GM10248 (cell line): ENCODE results near the gene SMARCB1.

Experiments
- CTCF ChIA-PET: fragments of 300-600 bp; sonication (Branson Sonifier 250); formaldehyde crosslinking; extraction: SDS; loops from one replicate; lab custom pipeline; 2021; ENCODE audit warnings: antibody characterized with exemption; lab: Yijun Ruan, JAX
- POLR2A ChIA-PET: fragments of 350-650 bp; sonication (Branson Sonifier 250); formaldehyde crosslinking; extraction: SDS; loops from one replicate; lab custom pipeline; 2020; ENCODE audit warnings: antibody characterized with exemption; lab: Yijun Ruan, JAX
- DNase-seq: peaks from one replicate; pipeline ENCODE4 v3.0.0; 2012; ENCODE audit errors: extremely low spot score
- TF ChIP-seq, protein P1 (sequence below): IDR thresholded peaks from 2 replicates; pipeline ENCODE4 v1.5.1; 2012; ENCODE audit warnings: mild to moderate bottlenecking, low read depth; ENCODE audit errors: extremely low read depth, missing control alignments, control extremely low read depth

SMARCB1 gene

DNA sequence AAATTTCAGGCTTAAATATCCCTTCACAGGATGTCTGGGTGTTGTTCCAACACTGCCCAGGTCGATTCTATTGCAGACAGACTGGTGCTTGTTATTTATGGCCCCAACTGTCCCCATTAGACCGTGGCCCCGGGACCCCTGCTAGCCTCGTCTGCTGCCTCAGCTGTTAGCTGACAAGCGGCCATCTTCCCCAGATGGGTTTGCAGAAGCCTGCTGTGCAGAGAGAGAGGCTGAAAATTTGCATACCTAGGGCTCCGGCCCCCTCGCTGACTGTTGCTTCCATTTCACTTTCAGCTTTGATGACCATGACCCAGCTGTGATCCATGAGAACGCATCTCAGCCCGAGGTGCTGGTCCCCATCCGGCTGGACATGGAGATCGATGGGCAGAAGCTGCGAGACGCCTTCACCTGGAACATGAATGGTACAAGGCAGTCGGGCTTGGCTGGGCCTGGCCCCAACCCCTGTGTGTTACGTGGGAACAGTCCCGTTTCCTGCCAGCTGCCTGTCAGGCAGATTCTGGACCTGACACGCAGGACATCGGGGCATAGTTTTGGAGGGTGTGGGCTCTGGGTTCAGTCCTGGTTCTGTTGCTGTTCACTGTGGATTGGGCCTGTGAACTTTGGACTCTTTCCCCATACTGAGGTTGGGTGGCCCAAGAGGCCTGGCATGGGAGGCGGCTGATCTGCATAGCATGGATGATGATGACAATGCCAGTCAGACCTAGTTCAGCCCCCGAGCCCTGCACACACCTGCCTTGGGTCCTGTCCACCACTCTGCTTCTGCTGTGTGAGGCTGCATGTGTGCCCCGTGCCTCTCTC lies 16.4 kb downstream of the SMARCB1 start:
- TF ChIP-seq, protein P1, sequence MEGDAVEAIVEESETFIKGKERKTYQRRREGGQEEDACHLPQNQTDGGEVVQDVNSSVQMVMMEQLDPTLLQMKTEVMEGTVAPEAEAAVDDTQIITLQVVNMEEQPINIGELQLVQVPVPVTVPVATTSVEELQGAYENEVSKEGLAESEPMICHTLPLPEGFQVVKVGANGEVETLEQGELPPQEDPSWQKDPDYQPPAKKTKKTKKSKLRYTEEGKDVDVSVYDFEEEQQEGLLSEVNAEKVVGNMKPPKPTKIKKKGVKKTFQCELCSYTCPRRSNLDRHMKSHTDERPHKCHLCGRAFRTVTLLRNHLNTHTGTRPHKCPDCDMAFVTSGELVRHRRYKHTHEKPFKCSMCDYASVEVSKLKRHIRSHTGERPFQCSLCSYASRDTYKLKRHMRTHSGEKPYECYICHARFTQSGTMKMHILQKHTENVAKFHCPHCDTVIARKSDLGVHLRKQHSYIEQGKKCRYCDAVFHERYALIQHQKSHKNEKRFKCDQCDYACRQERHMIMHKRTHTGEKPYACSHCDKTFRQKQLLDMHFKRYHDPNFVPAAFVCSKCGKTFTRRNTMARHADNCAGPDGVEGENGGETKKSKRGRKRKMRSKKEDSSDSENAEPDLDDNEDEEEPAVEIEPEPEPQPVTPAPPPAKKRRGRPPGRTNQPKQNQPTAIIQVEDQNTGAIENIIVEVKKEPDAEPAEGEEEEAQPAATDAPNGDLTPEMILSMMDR, result no peak
- ChIA-PET POLR2A (interaction anchor here (0.5 to 0.9 kb wide), 2 partner anchors 16 to 790 kb away, joined by 3 to 4 read pairs; no protein-coding TSS in a partner anchor), CTCF (interaction anchor here (0.9 to 3.2 kb wide), 3 partner anchors 18 to 46 kb away, joined by 3 to 9 read pairs (median 3); no protein-coding TSS in a partner anchor)
- DNase-seq, result peak; percentile 58

DNA sequence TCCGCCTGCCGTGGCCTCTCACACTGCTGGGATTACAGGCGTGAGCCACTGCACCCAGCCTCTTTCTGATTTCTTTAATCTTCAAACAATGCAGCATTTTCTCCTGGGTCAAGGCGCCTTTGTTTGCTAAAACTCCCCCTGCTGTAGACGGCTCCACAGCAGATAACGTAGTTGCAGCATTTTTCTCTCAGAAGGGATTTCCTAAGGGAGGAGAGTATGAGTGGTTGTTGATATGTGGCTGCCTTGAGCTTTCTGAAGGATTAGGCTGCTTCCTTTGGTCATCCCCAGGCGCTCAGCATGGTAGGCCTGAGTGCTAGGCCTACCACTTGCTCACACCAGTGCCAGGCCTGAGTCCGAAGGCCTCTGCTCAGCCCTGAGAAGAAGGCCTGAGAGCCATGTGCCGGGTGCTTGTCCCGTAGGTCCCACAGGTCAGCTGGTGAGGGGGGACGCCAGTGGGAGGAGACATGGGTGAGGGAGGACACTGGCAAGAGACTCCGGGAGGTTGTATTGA lies 18.1 kb downstream of the SMARCB1 start:
- DNase-seq, result no peak
- TF ChIP-seq, protein P1, result no peak
- ChIA-PET POLR2A (no interaction called here), CTCF (interaction anchor here (1.2 to 3.2 kb wide), 6 partner anchors 8 to 47 kb away, joined by 3 to 9 read pairs (median 4); no protein-coding TSS in a partner anchor)

DNA sequence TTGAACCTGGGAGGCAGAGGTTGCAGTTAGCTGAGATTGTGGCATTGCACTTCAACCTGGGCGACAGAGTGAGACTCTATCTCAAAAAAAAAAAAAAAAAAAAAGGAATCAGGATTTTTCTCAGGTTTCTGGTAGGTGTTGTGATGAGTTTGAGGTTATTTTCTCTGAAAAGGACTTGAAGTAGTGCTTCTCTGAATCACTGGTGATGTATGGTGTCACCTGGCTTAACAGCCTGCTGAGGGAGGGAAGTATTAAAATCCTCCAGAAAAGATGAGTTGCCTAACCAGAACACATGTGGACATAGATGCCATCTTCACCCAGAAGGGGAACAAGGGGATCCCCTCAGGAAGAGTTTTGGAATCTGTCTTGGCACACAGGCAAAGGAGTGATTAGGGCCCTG lies 20.1 kb downstream of the SMARCB1 start:
- POLR2A ChIA-PET, result no interaction called here
- DNase-seq, result no peak
- CTCF ChIA-PET, result interaction anchor here (2.1 to 2.7 kb wide), 2 partner anchors 36 to 43 kb away, joined by 6 to 11 read pairs; no protein-coding TSS in a partner anchor
- TF ChIP-seq, protein P1, result no peak

DNA sequence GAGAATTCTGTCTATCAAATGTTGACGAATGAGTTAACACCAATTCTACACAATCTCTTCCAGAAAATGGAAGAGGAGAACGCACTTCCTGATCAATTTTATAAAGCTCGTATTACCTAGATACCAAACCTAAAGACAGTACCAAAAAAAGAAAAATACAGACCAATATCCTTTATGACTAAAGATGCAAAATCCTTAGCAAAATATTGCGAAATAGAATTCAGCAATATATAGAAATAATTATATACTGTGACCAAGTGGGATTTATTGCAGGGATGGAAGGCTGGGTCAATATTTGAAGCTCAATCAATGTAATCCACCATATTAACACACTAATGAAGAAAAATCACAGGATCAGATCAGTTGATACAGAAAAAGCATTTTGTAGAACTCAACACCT lies 25.6 kb downstream of the SMARCB1 start:
- POLR2A ChIA-PET, result no interaction called here
- CTCF ChIA-PET, result interaction anchor here (1.3 to 1.9 kb wide), 4 partner anchors 8 to 77 kb away, joined by 3 to 6 read pairs (median 3); no protein-coding TSS in a partner anchor
- no peak for DNase-seq
- TF ChIP-seq, protein P1, result no peak

DNA sequence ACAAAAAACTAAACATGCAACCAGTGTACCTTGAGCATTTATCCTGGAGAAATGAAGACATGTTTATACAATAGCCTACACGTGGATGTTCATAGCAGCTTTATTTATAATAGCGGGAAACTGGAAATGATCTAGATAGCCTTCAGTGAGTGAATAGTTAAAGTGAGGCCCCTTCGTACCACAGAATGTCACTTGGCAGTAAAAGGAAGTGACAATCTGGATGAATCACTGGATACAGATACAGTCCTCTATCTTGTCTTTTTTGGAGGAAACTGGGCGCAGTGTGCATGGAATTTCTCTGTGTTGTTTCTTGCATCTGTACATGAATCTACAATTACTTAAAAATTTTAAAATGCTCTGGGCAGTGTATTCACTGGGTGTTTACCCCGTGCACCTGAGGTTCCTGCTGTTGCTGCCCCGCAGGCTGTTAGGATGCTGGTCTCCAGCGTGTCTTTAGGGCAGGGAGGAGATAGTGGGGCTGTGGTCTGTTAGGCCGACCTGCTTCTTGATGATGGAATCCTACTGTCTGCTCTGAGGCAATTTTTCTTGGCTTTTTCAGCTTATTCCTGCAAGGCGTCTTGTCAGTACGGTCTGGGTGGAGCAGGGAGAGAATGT lies 28.9 kb downstream of the SMARCB1 start:
- ChIA-PET CTCF (interaction anchor here (0.8 to 1.8 kb wide), 2 partner anchors 11 to 45 kb away, joined by 3 to 4 read pairs; no protein-coding TSS in a partner anchor), POLR2A (interaction anchor here (0.8 kb wide), 1 partner anchor 16 kb away, joined by 3 read pairs; no protein-coding TSS in a partner anchor)

More for the DNA sequence above, 28.9 kb downstream of the SMARCB1 start:
- TF ChIP-seq, protein P1, result no peak
- DNase-seq, result no peak
